ENCODE measurements around the gene TENM4.

DNA sequence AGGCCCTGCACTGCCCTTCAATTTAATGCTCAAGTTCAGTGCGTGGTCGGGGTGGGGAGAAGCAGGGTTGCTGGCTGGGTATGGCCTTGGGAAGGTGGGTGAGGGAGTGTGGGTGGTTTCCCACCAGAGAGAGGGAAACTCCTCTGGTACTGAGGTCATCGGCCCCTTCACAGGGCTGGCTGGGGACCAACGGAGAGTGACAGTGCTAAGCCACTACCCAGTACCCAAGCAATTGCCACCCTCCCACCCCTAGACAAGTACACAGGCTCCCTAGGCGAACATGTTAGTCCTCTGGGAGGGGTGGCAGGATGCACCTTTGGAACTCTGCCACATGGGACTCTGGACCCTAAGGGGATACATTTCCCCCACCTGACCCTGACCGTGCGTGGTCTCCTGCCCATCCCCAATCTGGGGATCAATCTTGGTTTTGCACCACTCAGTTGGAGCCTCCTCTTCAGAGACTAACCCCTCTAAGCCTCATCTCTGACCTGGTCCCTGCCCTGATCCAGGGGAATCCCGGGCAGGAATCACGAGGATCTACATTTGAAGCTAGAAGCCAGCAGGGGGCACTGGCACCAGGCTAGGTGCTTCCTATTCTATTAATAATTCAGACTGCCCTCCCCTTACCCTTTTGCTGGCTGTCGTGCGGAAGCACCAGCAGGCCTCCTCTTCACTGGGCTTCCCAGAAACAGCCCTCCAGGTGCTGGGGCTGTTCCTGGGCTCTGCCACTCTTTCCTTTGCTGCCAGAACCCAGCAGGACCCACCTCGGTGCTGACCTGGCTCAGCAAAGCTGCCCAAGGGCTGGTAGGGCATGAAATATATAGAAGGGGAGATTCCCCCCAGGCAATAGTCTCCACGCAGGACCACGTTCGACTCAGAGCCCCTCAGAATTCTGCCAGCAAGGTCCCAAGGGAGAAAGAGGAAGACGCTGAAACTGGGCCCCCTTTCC, 377.7 kb downstream of the TENM4 start:
- no peak for TF ChIP-seq CTCF (IDR thresholded peaks at IDR 0.05)
- no peak for TF ChIP-seq POLR2AphosphoS5 (IDR thresholded peaks at IDR 0.05)
- no peak for TF ChIP-seq POLR2A (IDR thresholded peaks at IDR 0.05)
